Measurements from ENCODE around the gene BBS5. TPM values are rescaled to one million over a fixed set of nuclear protein-coding genes. Genes with fewer than 3 reads are reported as not detected.

BBS5 gene
- total and polyA plus RNA-seq, 2 experiments from 2014 or later, result 0.10 to 0.36 TPM

- TF ChIP-seq CTCF (conservative IDR thresholded peaks at IDR 0.05; ENCODE audit: low read depth in 2 of 2) (no peak), ZNF114 (CRISPR knock-in tag; IDR thresholded peaks at IDR 0.05) (no peak)
Measured at GRCh38 chr2:169490834-169491233, 11.5 kb downstream of the BBS5 start (continued).

GRCh38 chr2:169491378-169491777, 12.1 kb downstream of the BBS5 start:
- Histone ChIP-seq H3K27ac (ENCODE audit: low read depth) (no peak overlapping the region), H2AFZ (no peak overlapping the region), H3K36me3 (ENCODE audit: insufficient read depth) (no peaks in the 10 kb centered on the region), H4K20me1 (replicated peaks; ENCODE audit: insufficient read depth) (no peaks in the 10 kb centered on the region), H3K4me1 (ENCODE audit: insufficient read depth) (no peaks in the 10 kb centered on the region), H3F3A (replicated peaks; ENCODE audit: low read depth) (no peaks in the 10 kb centered on the region), H3K27me3 (ENCODE audit: insufficient read depth) (no peaks in the 10 kb centered on the region), H3K79me2 (replicated peaks; ENCODE audit: insufficient read depth) (no peaks in the 10 kb centered on the region), H3K4me3 (no peak overlapping the region), H3K4me2 (no peak overlapping the region), H3K9me2 (ENCODE audit: insufficient read depth) (no peaks in the 10 kb centered on the region)
- DNase-seq (ENCODE audit: low spot score) (no peak), ATAC-seq (no peak)
- Mint-ChIP-seq H3K27me3 (ENCODE audit: insufficient read depth, low read depth, poor library complexity) (peaks cover 2% of the 10 kb centered on the region), H3K9me3 (peaks cover 4% of the 10 kb centered on the region; the same call in 1 of the 3 replicates), H3K4me3 (no peak overlapping the region), H3K36me3 (ENCODE audit: low read depth) (peaks cover 3% of the 10 kb centered on the region; the same call in 2 of the 3 replicates), H3K4me1 (no peaks in the 10 kb centered on the region), H3K27ac (no peak overlapping the region)
- TF ChIP-seq STAT1 (IDR thresholded peaks at IDR 0.05; ENCODE audit: unreplicated experiment) (no peak), CREB1 (CRISPR knock-in tag; IDR thresholded peaks at IDR 0.05; ENCODE audit: low read depth) (no peak), EZH2 (IDR thresholded peaks at IDR 0.05; ENCODE audit: low read depth, unreplicated experiment) (no peak), ETS1 (IDR thresholded peaks at IDR 0.05) (no peak)

- peaks cover 3% of the 10 kb centered on the region; the same call in 2 of the 3 replicates for H3K36me3 Mint-ChIP-seq (ENCODE audit: low read depth)
- no peaks in the 10 kb centered on the region for H3K36me3 ChIP-seq (ENCODE audit: insufficient read depth)
- H3K79me2 ChIP-seq (replicated peaks; ENCODE audit: insufficient read depth), result no peaks in the 10 kb centered on the region
- no peaks in the 10 kb centered on the region for H3K9me2 ChIP-seq (ENCODE audit: insufficient read depth)
- no peak overlapping the region for H3K27ac Mint-ChIP-seq
- no peak for TF ChIP-seq ZNF114 (CRISPR knock-in tag; IDR thresholded peaks at IDR 0.05)
- TF ChIP-seq ZNF331 (CRISPR knock-in tag; IDR thresholded peaks at IDR 0.05; ENCODE audit: low read depth), result no peak
- peaks cover 2% of the 10 kb centered on the region for H3K27me3 Mint-ChIP-seq (ENCODE audit: insufficient read depth, low read depth, poor library complexity)
- H3K4me1 ChIP-seq (ENCODE audit: insufficient read depth), result no peaks in the 10 kb centered on the region
- no peak overlapping the region for H2AFZ ChIP-seq
- H3K27ac ChIP-seq (ENCODE audit: low read depth), result no peak overlapping the region
- no peak overlapping the region for H3K4me3 ChIP-seq
- H3K27me3 ChIP-seq (ENCODE audit: insufficient read depth), result no peaks in the 10 kb centered on the region
- no peaks in the 10 kb centered on the region for H3F3A ChIP-seq (replicated peaks; ENCODE audit: low read depth)
- H3K4me1 Mint-ChIP-seq, result no peaks in the 10 kb centered on the region
- H3K9me3 Mint-ChIP-seq, result peaks cover 4% of the 10 kb centered on the region; the same call in 1 of the 3 replicates
- H3K4me2 ChIP-seq, result no peak overlapping the region
- DNase-seq (ENCODE audit: low spot score) (no peak), ATAC-seq (no peak)
- no peak overlapping the region for H3K4me3 Mint-ChIP-seq
- H4K20me1 ChIP-seq (replicated peaks; ENCODE audit: insufficient read depth), result no peaks in the 10 kb centered on the region
Measured at GRCh38 chr2:169493360-169493759, 14.1 kb downstream of the BBS5 start.

All from GM23338 (cell line).